Measurements from ENCODE around the gene THAP8.

The THAP8 gene

GRCh38 chr19:36030264-36031148 lies 23.6 kb downstream of the THAP8 start:
- peak; percentile 54 for DNase-seq (ENCODE audit: low read depth)

GRCh38 chr19:36028313-36029041 lies 25.6 kb downstream of the THAP8 start:
- no peak for DNase-seq (ENCODE audit: low read depth)

- DNase-seq (ENCODE audit: low read depth), result no peak
Measured at GRCh38 chr19:36027696-36028095, 26.4 kb downstream of the THAP8 start.

GRCh38 chr19:36026091-36026876 lies 27.8 kb downstream of the THAP8 start:
- DNase-seq (ENCODE audit: low read depth), result no peak

- DNase-seq (ENCODE audit: low read depth), result no peak
Measured at GRCh38 chr19:36025541-36025940, 28.5 kb downstream of the THAP8 start.

GRCh38 chr19:36023432-36023831 lies 30.7 kb downstream of the THAP8 start:
- DNase-seq (ENCODE audit: low read depth), result no peak

GRCh38 chr19:36019061-36019670 lies 34.9 kb downstream of the THAP8 start:
- no peak for DNase-seq (ENCODE audit: low read depth)

GRCh38 chr19:36014012-36014924 lies 39.8 kb downstream of the THAP8 start, which contains the start of gene ALKBH6:
Gene ALKBH6, minus strand, starts transcription at chr19:36014213. Its CDS starts 816 bp downstream, at chr19:36013397.
- peak; percentile 99 for DNase-seq (ENCODE audit: low read depth)

GRCh38 chr19:36013280-36014011 lies 40.6 kb downstream of the THAP8 start:
- DNase-seq (ENCODE audit: low read depth), result no peak

- no peak for DNase-seq (ENCODE audit: low read depth)
Measured at GRCh38 chr19:36010402-36010801, 43.7 kb downstream of the THAP8 start.

- DNase-seq (ENCODE audit: low read depth), result no peak
Measured at GRCh38 chr19:36009633-36010379, 44.3 kb downstream of the THAP8 start.

- DNase-seq (ENCODE audit: low read depth), result peak; percentile 68
Measured at GRCh38 chr19:36009220-36009619, 44.9 kb downstream of the THAP8 start.

GRCh38 chr19:36008336-36008978 lies 45.6 kb downstream of the THAP8 start, which contains the start of gene SYNE4:
Gene SYNE4, minus strand, starts transcription at chr19:36008813. Its CDS starts 132 bp downstream, at chr19:36008681.
- no peak for DNase-seq (ENCODE audit: low read depth)

GRCh38 chr19:36006955-36007354 lies 47.1 kb downstream of the THAP8 start:
- DNase-seq (ENCODE audit: low read depth), result no peak

- no peak for DNase-seq (ENCODE audit: low read depth)
Measured at GRCh38 chr19:36003284-36003683, 50.8 kb downstream of the THAP8 start.

GRCh38 chr19:36001605-36002004 lies 52.5 kb downstream of the THAP8 start:
- no peak for DNase-seq (ENCODE audit: low read depth)

GRCh38 chr19:35996777-35997176 lies 57.3 kb downstream of the THAP8 start:
- no peak for DNase-seq (ENCODE audit: low read depth)

Data from EH (cell line).